SK-N-SH (cell line): ENCODE measurements around the gene ZP1. TPM values are rescaled to one million over a fixed set of nuclear protein-coding genes. Genes with fewer than 3 reads are reported as not detected.
"Not testable (repeated sequence)": the region's sequence is repeated elsewhere in the genome, so short reads cannot be mapped to it uniquely, and the experiment has no call there.

Experiments
- CTCF ChIA-PET: fragments of 300-600, 350-600 bp; formaldehyde crosslinking; extraction: SDS; loops from one replicate; lab custom pipeline; 2021; lab: Yijun Ruan, JAX
- POLR2A ChIA-PET: fragments of 350-600 bp; sonication (Branson Sonifier 250); formaldehyde crosslinking; extraction: SDS; loops from one replicate; lab custom pipeline; 2020; ENCODE audit warnings: antibody characterized with exemption, inconsistent platforms; lab: Yijun Ruan, JAX
- DNase-seq: peaks from one replicate; pipeline ENCODE4 v3.0.0; 2012
- H2AFZ ChIP-seq: fragments of 200-600 bp; sonication (generic); 2 replicates; pipeline ENCODE4 v1.8.1; 2016; ENCODE audit warnings: antibody characterized with exemption, mild to moderate bottlenecking, low read depth
- H3F3A ChIP-seq: fragments of 200-600 bp; sonication (generic); replicated peaks from 2 replicates; pipeline ENCODE3; 2016; ENCODE audit warnings: antibody characterized with exemption, mild to moderate bottlenecking; ENCODE audit not compliant: insufficient read depth
- H3K27ac ChIP-seq, 2 experiments: fragments of 200-500 bp in 1 of 2; fragments of 200-600 bp in 1 of 2; sonication (Bioruptor generic) in 1 of 2; sonication (generic), shearing (Covaris generic) in 1 of 2; 2 replicates each; pipeline versions ENCODE4 v1.5.1 to v1.6.1; 2014 to 2016; ENCODE audit warnings: low read depth in 2 of 2, inconsistent platforms in 1 of 2, low read length in 1 of 2, mild to moderate bottlenecking in 1 of 2, mixed read lengths in 1 of 2
- H3K27me3 ChIP-seq: fragments of 200-600 bp; sonication (generic), shearing (Covaris generic); 2 replicates; pipeline ENCODE4 v1.6.1; 2016; ENCODE audit warnings: mixed run types; ENCODE audit not compliant: insufficient read depth
- H3K36me3 ChIP-seq, 2 experiments: fragments of 200-500 bp in 1 of 2; fragments of 200-600 bp in 1 of 2; sonication (Bioruptor generic) in 1 of 2; sonication (generic) in 1 of 2; replicated peaks in 1 of 2; 2 replicates each; pipeline versions ENCODE3 to v1.5.1; 2014 to 2016; ENCODE audit warnings: low read length in 1 of 2, mild to moderate bottlenecking in 1 of 2; ENCODE audit not compliant: insufficient read depth in 2 of 2, control insufficient read depth in 1 of 2
- H3K4me1 ChIP-seq, 2 experiments: fragments of 200-500 bp in 1 of 2; fragments of 200-600 bp in 1 of 2; sonication (Bioruptor generic) in 1 of 2; sonication (generic), shearing (Covaris generic) in 1 of 2; 2 replicates each; pipeline versions ENCODE4 v1.5.1 to v1.6.1; 2014 to 2016; ENCODE audit warnings: low read depth in 1 of 2, low read length in 1 of 2, mixed run types in 1 of 2; ENCODE audit not compliant: insufficient read depth in 2 of 2, control insufficient read depth in 1 of 2
- H3K4me2 ChIP-seq: fragments of 200-600 bp; sonication (generic), shearing (Covaris generic); 2 replicates; pipeline ENCODE4 v1.6.1; 2017; ENCODE audit warnings: mixed run types
- H3K4me3 ChIP-seq, 2 experiments: fragments of 200-500 bp in 1 of 2; fragments of 200-600 bp in 1 of 2; sonication (Bioruptor generic) in 1 of 2; sonication (generic), shearing (Covaris generic) in 1 of 2; 2 replicates each; pipeline versions ENCODE4 v1.5.1 to v1.8.1; 2014 to 2016; ENCODE audit warnings: low read depth in 2 of 2, inconsistent platforms in 1 of 2, low read length in 1 of 2, mild to moderate bottlenecking in 1 of 2, mixed read lengths in 1 of 2, moderate library complexity in 1 of 2
- H3K79me2 ChIP-seq: fragments of 200-600 bp; sonication (generic); 2 replicates; pipeline ENCODE4 v1.8.1; 2017; ENCODE audit warnings: mild to moderate bottlenecking; ENCODE audit not compliant: insufficient read depth
- H3K9ac ChIP-seq: fragments of 200-600 bp; sonication (generic); 2 replicates; pipeline ENCODE4 v1.6.1; 2017; ENCODE audit warnings: mixed run types
- H3K9me2 ChIP-seq: fragments of 200-600 bp; sonication (generic); 2 replicates; pipeline ENCODE4 v1.6.1; 2017; ENCODE audit warnings: mixed run types
- H3K9me3 ChIP-seq: fragments of 200-600 bp; sonication (generic); 2 replicates; pipeline ENCODE4 v1.6.1; 2017; ENCODE audit warnings: mixed run types, mild to moderate bottlenecking, moderate library complexity
- H4K20me1 ChIP-seq: fragments of 200-600 bp; sonication (generic); 2 replicates; pipeline ENCODE4 v1.6.1; 2017; ENCODE audit warnings: mild to moderate bottlenecking, mixed run types; ENCODE audit not compliant: insufficient read depth
- CHD2 ChIP-seq: fragments of 150-350 bp; IDR thresholded peaks from 2 replicates; pipeline ENCODE4 v1.6.1; 2018; ENCODE audit warnings: low read length; ENCODE audit not compliant: partially characterized antibody
- ELF1 ChIP-seq: IDR thresholded peaks from 2 replicates; pipeline ENCODE4 v1.4.0; 2012
- EZH2phosphoT487 ChIP-seq: fragments of 200-600 bp; sonication (generic); IDR thresholded peaks from 2 replicates; pipeline ENCODE4 v1.6.1; 2017; ENCODE audit warnings: low read depth, mixed run types, mild to moderate bottlenecking, antibody characterized with exemption, moderate library complexity, borderline replicate concordance
- FOSL2 ChIP-seq: IDR thresholded peaks from 2 replicates; pipeline ENCODE4 v1.4.0; 2012; ENCODE audit warnings: low read depth, mild to moderate bottlenecking, moderate library complexity, borderline replicate concordance
- GABPA ChIP-seq: IDR thresholded peaks from 2 replicates; pipeline ENCODE4 v1.4.0; 2012; ENCODE audit warnings: low read depth, mild to moderate bottlenecking
- JUND ChIP-seq: IDR thresholded peaks from 2 replicates; pipeline ENCODE4 v1.4.0; 2012
- MEF2A ChIP-seq: IDR thresholded peaks from 2 replicates; pipeline ENCODE4 v1.4.0; 2012; ENCODE audit warnings: low read depth, borderline replicate concordance
- MXI1 ChIP-seq: IDR thresholded peaks from 2 replicates; pipeline ENCODE4 v1.6.1; 2012; ENCODE audit warnings: mild to moderate bottlenecking, low read depth, low read length, improper control_type of control experiment
- NFIC ChIP-seq: IDR thresholded peaks from 2 replicates; pipeline ENCODE4 v1.4.0; 2012; ENCODE audit warnings: borderline replicate concordance
- NRF1 ChIP-seq: IDR thresholded peaks from 2 replicates; pipeline ENCODE4 v1.6.1; 2012; ENCODE audit warnings: low read depth, mild to moderate bottlenecking, low read length
- PBX3 ChIP-seq: IDR thresholded peaks from 2 replicates; pipeline ENCODE4; 2012
- POLR2AphosphoS5 ChIP-seq: IDR thresholded peaks from 2 replicates; pipeline ENCODE4 v1.6.1; 2012; ENCODE audit warnings: low read depth, low read length
- RAD21 ChIP-seq: IDR thresholded peaks from 2 replicates; pipeline ENCODE4 v1.6.1; 2012; ENCODE audit warnings: mild to moderate bottlenecking, low read length
- REST ChIP-seq: IDR thresholded peaks from 2 replicates; pipeline ENCODE4 v1.6.1; 2012; ENCODE audit warnings: mild to moderate bottlenecking, low read depth, low read length, moderate library complexity
- RXRA ChIP-seq: IDR thresholded peaks from 2 replicates; pipeline ENCODE4 v1.4.0; 2012; ENCODE audit warnings: low read depth, mild to moderate bottlenecking, borderline replicate concordance
- YY1 ChIP-seq: IDR thresholded peaks from 2 replicates; pipeline ENCODE4 v1.4.0; 2012; ENCODE audit warnings: low read depth, mild to moderate bottlenecking
- ZBTB33 ChIP-seq: IDR thresholded peaks from 2 replicates; pipeline ENCODE4 v1.4.0; 2012; ENCODE audit warnings: low read depth, borderline replicate concordance
- WGBS: methylation state at CpG from one replicate; pipeline ENCODE4 v1.1.6; 2017; ENCODE audit warnings: low lambda C conversion rate; 5-methylcytosine and 5-hydroxymethylcytosine counted together
- polyA plus RNA-seq, 3 experiments: library from polyadenylated mRNA; depleted of rRNA; stranded (reverse); fragments of >200 nt; gene quantifications; 2 replicates each; pipeline ENCODE4 v1.2.3, GENCODE V29; 2012

Gene ZP1
- polyA plus RNA-seq, 1 of the 3 experiments (the other 2 are of a cell fraction): not detected

GRCh38 chr11:60823745-60824306 lies 43.5 kb upstream of the ZP1 start:
- H3K9ac ChIP-seq, DNase-seq, H3K27ac ChIP-seq, H3F3A ChIP-seq, H3K9me3 ChIP-seq, H2AFZ ChIP-seq, H3K79me2 ChIP-seq, H3K4me3 ChIP-seq, H3K36me3 ChIP-seq, H3K4me2 ChIP-seq, H3K9me2 ChIP-seq, H3K4me1 ChIP-seq, POLR2A ChIA-PET, H4K20me1 ChIP-seq: not testable (repeated sequence)
- WGBS: 55% methylated on average over 5 of the region's 5 CpGs
- CTCF ChIA-PET: interaction anchor here (23.7 kb wide), 1 partner anchor 72 kb away, joined by 550 read pairs; the partner anchor contains the start of gene PRPF19
- peaks cover 11% of the 10 kb centered on the region; the same call in 1 of the 2 replicates for H3K27me3 ChIP-seq

- no peaks in the 10 kb centered on the region for H4K20me1 ChIP-seq
- H3K9ac ChIP-seq: no peak overlapping the region
- H3F3A ChIP-seq: no peaks in the 10 kb centered on the region
- ChIA-PET POLR2A (no interaction called here), CTCF (interaction anchor here (0.7 to 23.7 kb wide), 2 partner anchors 71 to 363 kb away, joined by 3 to 550 read pairs; partner anchors contain the start of gene PRPF19)
- H3K4me2 ChIP-seq: no peak overlapping the region
- 32% methylated on average over 5 of the region's 5 CpGs for WGBS
- H3K36me3 ChIP-seq: no peaks in the 10 kb centered on the region
- no peak overlapping the region for H3K4me3 ChIP-seq
- no peaks in the 10 kb centered on the region for H3K9me3 ChIP-seq
- H3K27ac ChIP-seq: no peak overlapping the region
- H3K4me1 ChIP-seq: no peaks in the 10 kb centered on the region; a peak in 1 of 4 replicates
- H3K9me2 ChIP-seq: no peaks in the 10 kb centered on the region
- peaks cover 11% of the 10 kb centered on the region; the same call in 1 of the 2 replicates for H3K27me3 ChIP-seq
- no peaks in the 10 kb centered on the region for H3K79me2 ChIP-seq
- H2AFZ ChIP-seq: no peak overlapping the region
- no peak for DNase-seq
- TF ChIP-seq ELF1 (no peak), RAD21 (no peak), RXRA (no peak), ZBTB33 (no peak), MEF2A (no peak), NFIC (no peak), YY1 (no peak), EZH2phosphoT487 (no peak), GABPA (no peak), FOSL2 (no peak), PBX3 (no peak), REST (no peak), NRF1 (no peak), JUND (no peak), MXI1 (no peak), CHD2 (no peak), POLR2AphosphoS5 (no peak)
Measured at GRCh38 chr11:60825118-60825517, 42.2 kb upstream of the ZP1 start.
